Regular cardiac myocyte (primary cell): ENCODE measurements around the gene GIPC3. TPM values are rescaled to one million over a fixed set of nuclear protein-coding genes. Genes with fewer than 3 reads are reported as not detected.

Experiments
- total RNA-seq: library from RNA; depleted of rRNA; stranded (reverse); fragments of >200 nt; gene quantifications from 2 replicates; pipeline ENCODE4 v1.2.3, GENCODE V29; 2014

GIPC3 gene, protein sequence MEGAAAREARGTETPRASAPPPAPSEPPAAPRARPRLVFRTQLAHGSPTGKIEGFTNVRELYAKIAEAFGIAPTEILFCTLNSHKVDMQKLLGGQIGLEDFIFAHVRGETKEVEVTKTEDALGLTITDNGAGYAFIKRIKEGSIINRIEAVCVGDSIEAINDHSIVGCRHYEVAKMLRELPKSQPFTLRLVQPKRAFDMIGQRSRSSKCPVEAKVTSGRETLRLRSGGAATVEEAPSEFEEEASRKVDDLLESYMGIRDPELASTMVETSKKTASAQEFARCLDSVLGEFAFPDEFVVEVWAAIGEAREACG
- total RNA-seq = under 0.01 TPM in 1 of 2 replicates, not detected in the other

GRCh38 chr19:3585301-3586126, at the start of gene GIPC3:
TSS of gene GIPC3 (plus strand) at chr19:3585478. CDS start at chr19:3585598, 120 bp downstream.

GRCh38 chr19:3538965-3539755, 46.1 kb upstream of the GIPC3 start, which contains the start of gene TEKTIP1:
TSS of gene TEKTIP1 (plus strand) at chr19:3539174. CDS start at chr19:3539178, 4 bp downstream.

GRCh38 chr19:3557461-3558248, 27.6 kb upstream of the GIPC3 start, which contains the start of gene MFSD12:
TSS of gene MFSD12 (minus strand) at chr19:3557586. CDS start at chr19:3557403, 183 bp downstream.

GRCh38 chr19:3572855-3573161, 12.5 kb upstream of the GIPC3 start, which contains the start of gene HMG20B:
TSS of gene HMG20B (plus strand) at chr19:3572944. CDS start at chr19:3573310, 366 bp downstream.

DNA sequence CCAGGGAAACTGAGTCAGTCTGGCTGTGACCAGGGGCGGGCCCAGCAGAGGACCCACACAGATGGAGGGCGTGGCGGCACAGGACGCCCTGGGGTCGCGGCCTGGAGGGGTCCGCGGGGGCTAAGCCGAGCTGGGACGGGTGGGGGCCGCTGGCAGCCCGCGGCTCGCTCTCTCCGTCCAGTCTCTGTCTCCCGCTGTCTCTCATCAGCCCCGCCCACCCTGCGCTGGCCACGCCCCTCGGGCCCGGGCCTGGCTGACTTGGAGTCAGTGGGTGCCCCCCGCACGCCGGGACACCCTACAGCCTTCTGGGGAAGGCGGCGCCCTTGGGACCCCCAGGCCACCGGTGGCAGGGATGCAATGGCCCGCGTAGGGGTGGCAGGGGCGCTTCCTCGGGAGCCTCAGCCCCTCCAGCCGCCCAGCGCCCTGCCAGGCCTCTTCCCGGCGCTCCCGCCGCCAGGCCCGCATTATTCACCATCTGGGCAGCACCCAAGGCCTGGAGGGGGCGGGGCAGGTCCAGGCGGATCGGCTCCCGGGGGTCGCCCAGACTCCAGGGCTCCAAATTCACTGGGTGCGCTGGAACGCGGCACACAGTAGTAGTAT, 21.5 kb downstream of the GIPC3 start, which contains the start of gene TBXA2R:
TBXA2R (minus strand) TSS at position 186 of the 600 bp plus-strand sequence. CDS start 6,241 bp downstream, outside the sequence.

GRCh38 chr19:3626473-3627350, 41.4 kb downstream of the GIPC3 start, which contains the start of gene CACTIN:
TSS of gene CACTIN (minus strand) at chr19:3626790. CDS start at chr19:3626762, 28 bp downstream.

Other genes with a start within 250 kb of the GIPC3 start
- 21.7 and 31.8 TPM in 2 replicates for gene NFIC, start 218.9 kb upstream of the GIPC3 start, total RNA-seq
- gene SMIM24, start 105.0 kb upstream of the GIPC3 start, total RNA-seq = not detected in 2 replicates
- gene SMIM44, start 102.0 kb upstream of the GIPC3 start, total RNA-seq = not detected in 2 replicates
- gene DOHH, start 84.8 kb upstream of the GIPC3 start, total RNA-seq = 7.6 and 22.4 TPM in 2 replicates
- gene FZR1, start 79.2 kb upstream of the GIPC3 start, total RNA-seq = 27.9 and 42.0 TPM in 2 replicates
- not detected in 2 replicates for gene TEKTIP1, start 46.3 kb upstream of the GIPC3 start, total RNA-seq
- gene MFSD12, start 27.9 kb upstream of the GIPC3 start, total RNA-seq = 130 and 147 TPM in 2 replicates
- 72.5 and 74.7 TPM in 2 replicates for gene HMG20B, start 12.5 kb upstream of the GIPC3 start, total RNA-seq
- 1.4 and 2.1 TPM in 2 replicates for gene TBXA2R, start 21.4 kb downstream of the GIPC3 start, total RNA-seq
- 16.3 and 33.5 TPM in 2 replicates for gene CACTIN, start 41.3 kb downstream of the GIPC3 start, total RNA-seq
- gene PIP5K1C, start 115.0 kb downstream of the GIPC3 start, total RNA-seq = 17.2 and 19.2 TPM in 2 replicates
- gene TJP3, start 122.9 kb downstream of the GIPC3 start, total RNA-seq = not detected in 2 replicates
- gene APBA3, start 176.2 kb downstream of the GIPC3 start, total RNA-seq = 21.9 and 25.7 TPM in 2 replicates
- gene MRPL54, start 177.2 kb downstream of the GIPC3 start, total RNA-seq = 34.4 and 49.7 TPM in 2 replicates
- gene RAX2, start 186.8 kb downstream of the GIPC3 start, total RNA-seq = not detected in 2 replicates
- gene MATK, start 200.9 kb downstream of the GIPC3 start, total RNA-seq = under 0.01 TPM in 1 of 2 replicates, not detected in the other